ENCODE measurements around the gene ARRB1. TPM values are rescaled to one million over a fixed set of nuclear protein-coding genes. Genes with fewer than 3 reads are reported as not detected.

Gene ARRB1
- total and polyA plus RNA-seq, 2 donors from 2014 or later, result 17.6 to 53.8 TPM

DNA sequence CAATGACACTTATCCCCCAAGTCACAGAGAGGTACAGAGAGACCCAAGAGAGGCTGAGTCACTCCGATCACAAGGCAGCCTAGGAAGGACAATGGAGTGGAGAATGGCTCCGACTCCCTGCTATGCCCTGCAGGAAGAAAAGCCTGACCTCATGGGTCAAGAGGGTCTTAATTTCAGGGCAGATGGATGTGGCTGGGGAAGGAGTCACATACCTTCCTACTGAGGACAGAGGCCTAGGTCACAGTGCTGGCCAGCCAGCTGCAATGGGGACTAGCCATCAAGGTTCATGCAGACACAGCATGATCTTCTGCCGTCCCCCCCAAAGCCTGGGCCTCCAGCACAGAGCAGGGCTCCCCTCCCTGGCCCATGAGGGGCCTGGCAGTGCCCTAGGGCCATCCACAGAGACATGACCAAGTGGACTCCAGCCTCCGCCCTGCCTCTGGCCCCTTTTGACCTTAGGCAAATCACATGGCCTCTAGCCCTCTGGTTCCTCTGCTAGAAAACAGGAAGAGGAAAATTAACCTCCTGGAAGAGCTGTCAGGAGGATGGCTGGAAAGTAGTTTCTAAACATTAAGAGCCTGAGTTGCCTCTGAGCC is 1.8 kb downstream of the ARRB1 start:
- peak in 1 of 5 donors; percentile 82 for DNase-seq
- TF ChIP-seq, protein P1, sequence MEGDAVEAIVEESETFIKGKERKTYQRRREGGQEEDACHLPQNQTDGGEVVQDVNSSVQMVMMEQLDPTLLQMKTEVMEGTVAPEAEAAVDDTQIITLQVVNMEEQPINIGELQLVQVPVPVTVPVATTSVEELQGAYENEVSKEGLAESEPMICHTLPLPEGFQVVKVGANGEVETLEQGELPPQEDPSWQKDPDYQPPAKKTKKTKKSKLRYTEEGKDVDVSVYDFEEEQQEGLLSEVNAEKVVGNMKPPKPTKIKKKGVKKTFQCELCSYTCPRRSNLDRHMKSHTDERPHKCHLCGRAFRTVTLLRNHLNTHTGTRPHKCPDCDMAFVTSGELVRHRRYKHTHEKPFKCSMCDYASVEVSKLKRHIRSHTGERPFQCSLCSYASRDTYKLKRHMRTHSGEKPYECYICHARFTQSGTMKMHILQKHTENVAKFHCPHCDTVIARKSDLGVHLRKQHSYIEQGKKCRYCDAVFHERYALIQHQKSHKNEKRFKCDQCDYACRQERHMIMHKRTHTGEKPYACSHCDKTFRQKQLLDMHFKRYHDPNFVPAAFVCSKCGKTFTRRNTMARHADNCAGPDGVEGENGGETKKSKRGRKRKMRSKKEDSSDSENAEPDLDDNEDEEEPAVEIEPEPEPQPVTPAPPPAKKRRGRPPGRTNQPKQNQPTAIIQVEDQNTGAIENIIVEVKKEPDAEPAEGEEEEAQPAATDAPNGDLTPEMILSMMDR (IDR thresholded peaks at IDR 0.05; ENCODE audit: borderline replicate concordance, extremely low read depth, insufficient read depth), result no peak
- Histone ChIP-seq H3K27ac (ENCODE audit: low read depth in 2 of 2, low read length in 2 of 2) (peak overlapping the region in 1 of 2 donors; percentile 77), H3K9me3 (ENCODE audit: control insufficient read depth in 2 of 3, insufficient read depth in 1 of 3, low read length in 3 of 3) (no peaks in the 10 kb centered on the region), H3K9ac (ENCODE audit: low read length in 3 of 3) (peak overlapping the region in 2 of 3 donors; percentile 18 to 68), H3K27me3 (ENCODE audit: control insufficient read depth, insufficient read depth, low read length) (no peaks in the 10 kb centered on the region), H3K4me3 (ENCODE audit: low read length in 3 of 3) (peak overlapping the region in 2 of 3 donors; percentile 20 to 77), H3K4me1 (ENCODE audit: control insufficient read depth in 2 of 3, insufficient read depth in 2 of 3, low read depth in 1 of 3, low read length in 3 of 3) (peaks cover 7 to 57% (median 15%) of the 10 kb centered on the region in 3 donors), H3K36me3 (ENCODE audit: control insufficient read depth in 2 of 3, insufficient read depth in 3 of 3, low read length in 3 of 3) (no peaks in the 10 kb centered on the region)
- intact Hi-C loops (cut with DNase I), result no loop called here
- FAIRE-seq, result no peak

DNA sequence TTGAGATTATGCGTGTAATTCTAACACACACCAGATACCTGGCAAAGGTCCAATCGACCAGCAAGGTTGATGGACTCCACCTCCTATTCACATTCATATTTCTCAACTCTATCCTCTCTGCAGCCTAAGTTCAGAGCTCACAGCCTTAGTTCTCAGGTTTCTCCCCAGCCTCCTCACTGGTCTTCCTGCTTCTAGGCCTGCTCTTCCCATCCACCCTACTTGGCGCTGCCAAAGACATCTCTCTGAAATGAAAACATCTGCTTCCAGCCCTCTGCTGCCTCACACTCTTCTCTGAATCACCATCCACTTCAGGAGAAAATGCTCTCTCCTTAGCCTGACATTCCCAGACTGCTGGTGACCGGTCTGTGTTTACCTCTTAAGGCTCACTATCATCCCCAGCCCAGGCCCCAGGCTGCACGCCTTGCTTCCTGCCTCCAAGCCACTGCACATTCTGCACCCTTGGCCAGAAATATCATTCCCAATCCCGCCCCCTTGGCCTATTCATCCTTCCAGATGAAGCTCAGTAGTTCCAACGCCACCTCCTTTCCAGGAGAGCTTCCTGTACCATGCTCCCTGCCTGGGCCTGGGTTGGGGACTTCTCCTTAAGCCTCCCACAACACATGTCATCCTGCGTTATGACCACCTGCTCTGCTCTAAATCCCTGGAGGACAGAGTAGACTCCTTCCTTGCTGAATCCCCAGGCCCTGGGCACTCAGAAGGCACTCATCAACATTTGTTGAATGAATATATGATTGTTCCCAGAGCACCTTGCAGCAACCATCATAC is 3.5 kb downstream of the ARRB1 start:
- no peak overlapping the region for H3K4me3 ChIP-seq (ENCODE audit: low read length in 3 of 3)
- FAIRE-seq, result no peak
- no peak overlapping the region for H3K9ac ChIP-seq (ENCODE audit: low read length in 3 of 3)

DNA sequence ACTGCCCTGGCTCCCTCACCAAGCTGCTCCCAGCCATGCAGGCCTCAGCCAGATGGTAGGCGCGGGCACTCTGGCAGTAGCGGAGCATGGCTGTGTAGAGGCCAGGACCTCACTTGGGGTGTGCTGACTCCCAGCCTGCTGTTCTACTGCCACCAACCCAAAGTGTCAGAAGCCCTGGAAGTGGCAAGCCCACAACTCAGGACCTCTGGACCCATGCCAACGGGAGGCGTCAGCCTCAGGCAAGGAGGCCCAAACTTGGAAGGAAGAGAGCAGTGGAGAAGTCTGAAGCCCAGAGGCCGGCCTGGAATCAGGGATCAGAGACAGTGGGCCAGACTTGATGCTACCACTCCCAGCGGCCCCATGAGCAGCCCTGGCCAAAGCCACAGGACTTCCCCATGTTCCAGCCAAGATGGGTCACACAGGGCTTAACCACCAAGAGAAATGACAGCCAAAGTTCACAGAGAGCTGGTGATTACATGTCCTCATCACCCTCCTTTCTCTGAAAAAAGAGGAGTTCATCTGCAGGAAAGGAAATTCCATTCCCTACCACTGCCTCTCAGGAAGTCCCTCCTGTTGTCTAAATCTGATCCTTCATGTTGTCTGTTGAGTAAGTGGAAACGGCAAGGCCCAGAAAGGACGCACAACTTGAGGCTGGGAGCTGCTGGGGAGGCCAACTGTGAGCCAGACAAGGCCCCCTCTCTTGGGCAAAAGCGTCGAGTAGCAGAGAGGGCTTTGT is 4.4 kb downstream of the ARRB1 start:
- no peaks in the 10 kb centered on the region for H3K9me3 ChIP-seq (ENCODE audit: control insufficient read depth in 2 of 3, insufficient read depth in 1 of 3, low read length in 3 of 3)
- H3K4me3 ChIP-seq (ENCODE audit: low read length in 3 of 3), result no peak overlapping the region
- FAIRE-seq, result no peak
- peak in 1 of 5 donors; percentile 91 for DNase-seq
- intact Hi-C loops (cut with DNase I), result no loop called here
- H3K36me3 ChIP-seq (ENCODE audit: control insufficient read depth in 2 of 3, insufficient read depth in 3 of 3, low read length in 3 of 3), result no peaks in the 10 kb centered on the region
- no peaks in the 10 kb centered on the region for H3K27me3 ChIP-seq (ENCODE audit: control insufficient read depth, insufficient read depth, low read length)
- TF ChIP-seq, protein P1 (IDR thresholded peaks at IDR 0.05; ENCODE audit: borderline replicate concordance, extremely low read depth, insufficient read depth), result no peak
- no peak overlapping the region for H3K9ac ChIP-seq (ENCODE audit: low read length in 3 of 3)
- H3K4me1 ChIP-seq (ENCODE audit: control insufficient read depth in 2 of 3, insufficient read depth in 2 of 3, low read depth in 1 of 3, low read length in 3 of 3), result peaks cover 9 to 71% (median 22%) of the 10 kb centered on the region in 3 donors
- H3K27ac ChIP-seq (ENCODE audit: low read depth in 2 of 2, low read length in 2 of 2), result peak overlapping the region in 1 of 2 donors; percentile 19

More for the DNA sequence above, 3.5 kb downstream of the ARRB1 start:
- peak in 2 of 5 donors; percentile 40 to 63 for DNase-seq
- no peaks in the 10 kb centered on the region for H3K36me3 ChIP-seq (ENCODE audit: control insufficient read depth in 2 of 3, insufficient read depth in 3 of 3, low read length in 3 of 3)
- H3K27ac ChIP-seq (ENCODE audit: low read depth in 2 of 2, low read length in 2 of 2), result peak overlapping the region in 1 of 2 donors; percentile 19
- TF ChIP-seq, protein P1 (IDR thresholded peaks at IDR 0.05; ENCODE audit: borderline replicate concordance, extremely low read depth, insufficient read depth), result no peak
- no peaks in the 10 kb centered on the region for H3K9me3 ChIP-seq (ENCODE audit: control insufficient read depth in 2 of 3, insufficient read depth in 1 of 3, low read length in 3 of 3)
- peaks cover 9 to 70% (median 22%) of the 10 kb centered on the region in 3 donors for H3K4me1 ChIP-seq (ENCODE audit: control insufficient read depth in 2 of 3, insufficient read depth in 2 of 3, low read depth in 1 of 3, low read length in 3 of 3)
- H3K27me3 ChIP-seq (ENCODE audit: control insufficient read depth, insufficient read depth, low read length), result no peaks in the 10 kb centered on the region
- intact Hi-C loops (cut with DNase I), result no loop called here
